B cell (primary cell): ENCODE data around the gene COTL1. TPM values are rescaled to one million over a fixed set of nuclear protein-coding genes. Genes with fewer than 3 reads are reported as not detected.

ENCODE experiments used
- ATAC-seq: fragments of 200-7000 bp; cut with Tn5 transposase; one replicate; pipeline ENCODE4 v1.10.0; 2021; ENCODE audit warnings: low read depth, mild to moderate bottlenecking, moderate number of reproducible peaks, moderate library complexity
- CTCF ChIA-PET: fragments of 350-600 bp; sonication (Branson Sonifier 250); formaldehyde crosslinking; loops from one replicate; lab custom pipeline; 2021; ENCODE audit warnings: antibody characterized with exemption, inconsistent platforms; lab: Charles Lee
- POLR2A ChIA-PET: fragments of 350-600 bp; sonication (Branson Sonifier 250); formaldehyde crosslinking; loops from one replicate; lab custom pipeline; 2021; ENCODE audit warnings: antibody characterized with exemption; lab: Charles Lee
- DNase-seq: peaks from one replicate; pipeline ENCODE4 v3.0.0; 2013
- H2AFZ ChIP-seq: 2 replicates; pipeline ENCODE4 v1.6.1; 2012; ENCODE audit warnings: mild to moderate bottlenecking, low read depth, low read length; ENCODE audit not compliant: insufficient read depth, poor library complexity, severe bottlenecking
- H3K27ac ChIP-seq, 2 donors: 1 replicate in 1 of 2; 2 replicates in 1 of 2; pipeline ENCODE4 v1.5.1; 2012 to 2013; ENCODE audit warnings: low read length in 2 of 2, mild to moderate bottlenecking in 2 of 2, moderate library complexity in 1 of 2
- H3K27me3 ChIP-seq, 4 experiments: fragments of 200-600 bp in 1 of 4; sonication (generic) in 1 of 4; replicated peaks in 1 of 4; 1 replicate in 2 of 4; 2 replicates in 2 of 4; pipeline versions ENCODE4 v1.6.1 to v1.7.0; 2013 to 2016; ENCODE audit warnings: low read length in 3 of 4, mild to moderate bottlenecking in 2 of 4, mixed read lengths in 1 of 4, moderate library complexity in 1 of 4; ENCODE audit not compliant: insufficient read depth in 4 of 4, control insufficient read depth in 3 of 4; ENCODE audit errors: control extremely low read depth in 1 of 4
- H3K36me3 ChIP-seq, 2 experiments: replicated peaks in 1 of 2; 1 replicate in 1 of 2; 2 replicates in 1 of 2; pipeline versions ENCODE4 v1.6.1 to v1.7.1; 2013; ENCODE audit warnings: low read length in 1 of 2; ENCODE audit not compliant: insufficient read depth in 2 of 2, control insufficient read depth in 1 of 2; ENCODE audit errors: control extremely low read depth in 1 of 2, extremely low read depth in 1 of 2
- H3K4me1 ChIP-seq, 2 donors: fragments of 200-600 bp in 1 of 2; sonication (generic) in 1 of 2; 1 replicate in 1 of 2; 2 replicates in 1 of 2; pipeline versions ENCODE4 v1.5.1 to v1.6.1; 2013 to 2017; ENCODE audit warnings: low read length in 2 of 2; ENCODE audit not compliant: control insufficient read depth in 2 of 2, insufficient read depth in 2 of 2
- H3K4me2 ChIP-seq: replicated peaks from 2 replicates; pipeline ENCODE3; 2012; ENCODE audit warnings: mild to moderate bottlenecking, low read depth, low read length; ENCODE audit not compliant: poor library complexity, severe bottlenecking
- H3K4me3 ChIP-seq, 5 experiments: fragments of 200-600 bp in 1 of 5; sonication (generic) in 1 of 5; 1 replicate in 3 of 5; 2 replicates in 2 of 5; pipeline versions ENCODE4 v1.5.1 to v1.7.0; 2011 to 2016; ENCODE audit warnings: low read length in 4 of 5, mild to moderate bottlenecking in 4 of 5, low read depth in 2 of 5, control low read depth in 1 of 5, moderate library complexity in 1 of 5; ENCODE audit not compliant: insufficient read depth in 1 of 5; ENCODE audit errors: control extremely low read depth in 1 of 5, extremely low read depth in 1 of 5
- H3K79me2 ChIP-seq: fragments of 200-600 bp; sonication (generic); one replicate; pipeline ENCODE4 v1.6.0; 2016; ENCODE audit warnings: low read length; ENCODE audit not compliant: control insufficient read depth, insufficient read depth
- H3K9ac ChIP-seq: fragments of 200-600 bp; sonication (generic); 2 replicates; pipeline ENCODE4 v1.6.1; 2017; ENCODE audit warnings: mild to moderate bottlenecking, low read length, moderate library complexity
- H3K9me3 ChIP-seq, 3 donors: one replicate each; pipeline versions ENCODE4 v1.6.1 to v1.7.1; 2013; ENCODE audit warnings: low read length in 2 of 3; ENCODE audit not compliant: control insufficient read depth in 2 of 3, insufficient read depth in 1 of 3; ENCODE audit errors: control extremely low read depth in 1 of 3
- H4K20me1 ChIP-seq: 2 replicates; pipeline ENCODE4 v1.6.0; 2012; ENCODE audit warnings: mild to moderate bottlenecking, low read length; ENCODE audit not compliant: insufficient read depth, control insufficient read depth, poor library complexity, severe bottlenecking
- H3K27ac Mint-ChIP-seq: one replicate; pipeline ENCODE4 v1.8.0; 2021; ENCODE audit warnings: mixed read lengths
- H3K27me3 Mint-ChIP-seq: one replicate; pipeline ENCODE4 v1.8.0; 2021; ENCODE audit warnings: mixed read lengths
- H3K4me1 Mint-ChIP-seq: one replicate; pipeline ENCODE4 v1.8.0; 2021; ENCODE audit warnings: mixed read lengths
- H3K4me3 Mint-ChIP-seq: one replicate; pipeline ENCODE4 v1.8.0; 2021; ENCODE audit warnings: mixed read lengths
- H3K9me3 Mint-ChIP-seq: one replicate; pipeline ENCODE4 v1.8.0; 2022; ENCODE audit warnings: mixed read lengths; ENCODE audit not compliant: insufficient read depth
- CTCF ChIP-seq: fragments of 200-600 bp; IDR thresholded peaks from one replicate; pipeline ENCODE4 v1.8.0; 2022; ENCODE audit warnings: antibody characterized with exemption, mild to moderate bottlenecking
- EZH2 ChIP-seq: IDR thresholded peaks from 2 replicates; pipeline ENCODE4 v1.6.1; 2012; ENCODE audit warnings: borderline replicate concordance, low read depth, mild to moderate bottlenecking, moderate library complexity, low read length; ENCODE audit not compliant: insufficient read depth, poor library complexity, severe bottlenecking
- WGBS: methylation state at CpG from one replicate; pipeline ENCODE4 v1.1.5; 2013; ENCODE audit warnings: missing lambda C conversion rate; ENCODE audit not compliant: insufficient coverage; 5-methylcytosine and 5-hydroxymethylcytosine counted together
- intact Hi-C: fragments of 100-400 bp; cut with micrococcal nuclease; formaldehyde crosslinking; loops from one replicate; pipeline ENCODE4 v1.10.0; 2022
- polyA plus RNA-seq: library from polyadenylated mRNA; depleted of rRNA; stranded (reverse); fragments of >200 nt; gene quantifications from 2 replicates; pipeline ENCODE4 v1.2.3, GENCODE V29; 2012
- total RNA-seq, 2 donors: library from RNA; stranded (reverse); fragments of 120-200 nt in 1 of 2; gene quantifications; 1 replicate in 1 of 2; 2 replicates in 1 of 2; pipeline versions ENCODE4 v1.2.3 to v1.2.4, GENCODE V29; 2013 to 2022

COTL1 gene
- total and polyA plus RNA-seq, 2 donors (not counting 1 experiment from before 2014, with no cell fraction given), result 158 to 264 TPM

- POLR2A ChIA-PET, result interaction anchor here (0.6 to 1.7 kb wide), 10 partner anchors 8 to 54 kb away, joined by 3 to 17 read pairs (median 5); partner anchors contain the start of gene COTL1
- Mint-ChIP-seq H3K9me3 (no peaks in the 10 kb centered on the region), H3K4me3 (peak overlapping the region; percentile 92), H3K27me3 (no peaks in the 10 kb centered on the region), H3K27ac (peak overlapping the region; percentile 94), H3K4me1 (peaks cover 72% of the 10 kb centered on the region)
- DNase-seq (peak; percentile 94), ATAC-seq (peak; percentile 85)
- H3K9me3 ChIP-seq, result peaks cover 0 to 5% (median 0%) of the 10 kb centered on the region in 3 donors
- H3K36me3 ChIP-seq, result peaks cover 0 to 25% of the 10 kb centered on the region in 2 experiments
- CTCF ChIA-PET, result interaction anchor here (0.9 to 1.8 kb wide), 11 partner anchors 12 to 132 kb away, joined by 3 to 9 read pairs (median 3); partner anchors contain the start of gene KLHL36
- peak overlapping the region; percentile 41 to 69 (median 52) for H3K4me3 ChIP-seq
- WGBS, result 60% methylated on average over 21 of the region's 23 CpGs
- intact Hi-C loops, result loop anchor here (1.0 to 2.0 kb wide), 3 partner anchors 15 to 31 kb away; partner anchors contain the start of gene COTL1
- peak overlapping the region; percentile 74 for H3K9ac ChIP-seq
- H3K4me1 ChIP-seq, result peaks cover 62 to 87% of the 10 kb centered on the region in 2 donors
- no peaks in the 10 kb centered on the region for H3K27me3 ChIP-seq
- no peak overlapping the region for H2AFZ ChIP-seq
- H4K20me1 ChIP-seq, result no peaks in the 10 kb centered on the region
- TF ChIP-seq CTCF, result no peak
- no peak for TF ChIP-seq EZH2
- peak overlapping the region; percentile 78 for H3K4me2 ChIP-seq
- peaks cover 95% of the 10 kb centered on the region for H3K79me2 ChIP-seq
- H3K27ac ChIP-seq, result peak overlapping the region; percentile 91 to 94
Measured at GRCh38 chr16:84593825-84594724, 23.8 kb downstream of the COTL1 start.
